GM12878 (cell line): ENCODE data around the gene GIMAP8. TPM values are rescaled to one million over a fixed set of nuclear protein-coding genes. Genes with fewer than 3 reads are reported as not detected.

ENCODE experiments used
- JUND ChIP-seq: IDR thresholded peaks from 2 replicates; pipeline ENCODE4 v1.6.1; 2012; ENCODE audit warnings: low read depth, mild to moderate bottlenecking, low read length, improper control_type of control experiment, moderate library complexity
- KAT2A ChIP-seq: conservative IDR thresholded peaks from 2 replicates; pipeline ENCODE4 v1.6.1; 2011; ENCODE audit warnings: low read depth, low read length; ENCODE audit not compliant: control insufficient read depth
- PAX8 ChIP-seq: fragments of 450-650 bp; IDR thresholded peaks from 2 replicates; pipeline ENCODE4 v1.6.1; 2017; ENCODE audit warnings: mild to moderate bottlenecking, moderate library complexity
- SMC3 ChIP-seq: IDR thresholded peaks from 2 replicates; pipeline ENCODE4 v1.6.1; 2011; ENCODE audit warnings: low read length, improper control_type of control experiment, borderline replicate concordance
- ZNF384 ChIP-seq: IDR thresholded peaks from 2 replicates; pipeline ENCODE4 v1.6.1; 2012; ENCODE audit warnings: low read depth, mild to moderate bottlenecking, low read length, improper control_type of control experiment, borderline replicate concordance
- polyA plus RNA-seq, 11 experiments: library from polyadenylated mRNA; depleted of rRNA in 4 of 11; unstranded in 6 of 11; stranded (reverse) in 5 of 11; fragments of >200 nt; fragmentation: Nextera tagmentation in 4 of 11; fragmentation: Illumina TruSeq in 1 of 11; extraction: Ambion mirVana in 4 of 11; extraction: Trizol in 1 of 11; gene quantifications; 1 replicate in 1 of 11; 2 replicates in 10 of 11; pipeline versions ENCODE4 v1.2.1 to v1.2.3, GENCODE V29; 2011 to 2016; ENCODE audit warnings: inconsistent platforms in 2 of 11, missing spikeins in 2 of 11, low read depth in 1 of 11
- total RNA-seq, 4 experiments: library from RNA; depleted of rRNA in 3 of 4; stranded (reverse); fragments of >200 nt in 3 of 4; fragmentation: Illumina TruSeq in 1 of 4; extraction: Trizol in 1 of 4; gene quantifications; 2 replicates each; pipeline versions ENCODE4 v1.2.1 to v1.2.3, GENCODE V29; 2013 to 2021
- TF ChIP-seq, protein P1 (sequence below): fragments of 450-650 bp; formaldehyde crosslinking; IDR thresholded peaks from 2 replicates; pipeline ENCODE4 v1.4.0; 2020; ENCODE audit warnings: mild to moderate bottlenecking, moderate library complexity
- TF ChIP-seq, protein P2 (sequence below): IDR thresholded peaks from 2 replicates; pipeline ENCODE4 v1.6.1; 2012; ENCODE audit warnings: low read depth, low read length, improper control_type of control experiment
- TF ChIP-seq, protein P3 (sequence below): fragments of 450-650 bp; formaldehyde crosslinking; IDR thresholded peaks from 2 replicates; pipeline ENCODE4 v1.4.0; 2022; ENCODE audit warnings: mild to moderate bottlenecking, moderate library complexity

Gene GIMAP8
- total and polyA plus RNA-seq, 10 of the 15 experiments (the other 5 are each of a cell fraction or from before 2014, with no cell fraction given): 0.66 to 9.7 (median 4.7) TPM

DNA sequence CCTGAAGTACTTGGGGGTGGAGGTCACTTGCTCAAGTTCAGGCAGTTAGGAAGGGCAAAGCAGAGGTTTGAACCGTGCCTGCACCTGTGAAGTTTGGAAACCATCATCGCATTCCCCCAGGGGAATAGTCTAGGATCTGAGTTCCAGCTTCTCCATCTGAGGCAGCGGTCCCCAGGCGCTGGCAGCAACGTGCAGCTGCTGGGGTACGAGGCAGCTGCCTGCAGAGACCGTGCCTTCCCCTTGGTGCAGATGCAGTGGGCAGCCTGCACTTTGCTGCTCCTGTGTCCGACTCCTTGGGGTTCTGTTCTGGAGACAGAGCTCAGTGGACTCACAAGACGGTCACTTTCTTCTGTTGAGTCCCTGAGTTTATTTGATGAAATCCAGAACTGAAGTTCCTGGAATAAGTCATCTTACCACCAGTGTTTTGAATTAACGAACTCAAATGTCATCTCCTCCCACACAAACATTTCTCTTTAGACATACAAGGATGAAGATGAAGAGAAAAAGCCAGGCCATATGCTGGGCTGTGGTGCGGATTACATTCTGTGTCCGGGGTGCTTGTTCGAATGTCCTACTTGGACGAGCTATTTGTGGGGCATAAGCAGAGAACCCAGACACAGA is 19.9 kb upstream of the GIMAP8 start (continued):
- TF ChIP-seq, protein P1, sequence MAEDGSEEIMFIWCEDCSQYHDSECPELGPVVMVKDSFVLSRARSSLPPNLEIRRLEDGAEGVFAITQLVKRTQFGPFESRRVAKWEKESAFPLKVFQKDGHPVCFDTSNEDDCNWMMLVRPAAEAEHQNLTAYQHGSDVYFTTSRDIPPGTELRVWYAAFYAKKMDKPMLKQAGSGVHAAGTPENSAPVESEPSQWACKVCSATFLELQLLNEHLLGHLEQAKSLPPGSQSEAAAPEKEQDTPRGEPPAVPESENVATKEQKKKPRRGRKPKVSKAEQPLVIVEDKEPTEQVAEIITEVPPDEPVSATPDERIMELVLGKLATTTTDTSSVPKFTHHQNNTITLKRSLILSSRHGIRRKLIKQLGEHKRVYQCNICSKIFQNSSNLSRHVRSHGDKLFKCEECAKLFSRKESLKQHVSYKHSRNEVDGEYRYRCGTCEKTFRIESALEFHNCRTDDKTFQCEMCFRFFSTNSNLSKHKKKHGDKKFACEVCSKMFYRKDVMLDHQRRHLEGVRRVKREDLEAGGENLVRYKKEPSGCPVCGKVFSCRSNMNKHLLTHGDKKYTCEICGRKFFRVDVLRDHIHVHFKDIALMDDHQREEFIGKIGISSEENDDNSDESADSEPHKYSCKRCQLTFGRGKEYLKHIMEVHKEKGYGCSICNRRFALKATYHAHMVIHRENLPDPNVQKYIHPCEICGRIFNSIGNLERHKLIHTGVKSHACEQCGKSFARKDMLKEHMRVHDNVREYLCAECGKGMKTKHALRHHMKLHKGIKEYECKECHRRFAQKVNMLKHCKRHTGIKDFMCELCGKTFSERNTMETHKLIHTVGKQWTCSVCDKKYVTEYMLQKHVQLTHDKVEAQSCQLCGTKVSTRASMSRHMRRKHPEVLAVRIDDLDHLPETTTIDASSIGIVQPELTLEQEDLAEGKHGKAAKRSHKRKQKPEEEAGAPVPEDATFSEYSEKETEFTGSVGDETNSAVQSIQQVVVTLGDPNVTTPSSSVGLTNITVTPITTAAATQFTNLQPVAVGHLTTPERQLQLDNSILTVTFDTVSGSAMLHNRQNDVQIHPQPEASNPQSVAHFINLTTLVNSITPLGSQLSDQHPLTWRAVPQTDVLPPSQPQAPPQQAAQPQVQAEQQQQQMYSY (CRISPR knock-in tag): no peak
- TF ChIP-seq SMC3 (no peak), KAT2A (no peak), JUND (no peak), ZNF384 (no peak), PAX8 (no peak)
- TF ChIP-seq, protein P2, sequence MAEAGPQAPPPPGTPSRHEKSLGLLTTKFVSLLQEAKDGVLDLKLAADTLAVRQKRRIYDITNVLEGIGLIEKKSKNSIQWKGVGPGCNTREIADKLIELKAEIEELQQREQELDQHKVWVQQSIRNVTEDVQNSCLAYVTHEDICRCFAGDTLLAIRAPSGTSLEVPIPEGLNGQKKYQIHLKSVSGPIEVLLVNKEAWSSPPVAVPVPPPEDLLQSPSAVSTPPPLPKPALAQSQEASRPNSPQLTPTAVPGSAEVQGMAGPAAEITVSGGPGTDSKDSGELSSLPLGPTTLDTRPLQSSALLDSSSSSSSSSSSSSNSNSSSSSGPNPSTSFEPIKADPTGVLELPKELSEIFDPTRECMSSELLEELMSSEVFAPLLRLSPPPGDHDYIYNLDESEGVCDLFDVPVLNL: no peak
- TF ChIP-seq, protein P3, sequence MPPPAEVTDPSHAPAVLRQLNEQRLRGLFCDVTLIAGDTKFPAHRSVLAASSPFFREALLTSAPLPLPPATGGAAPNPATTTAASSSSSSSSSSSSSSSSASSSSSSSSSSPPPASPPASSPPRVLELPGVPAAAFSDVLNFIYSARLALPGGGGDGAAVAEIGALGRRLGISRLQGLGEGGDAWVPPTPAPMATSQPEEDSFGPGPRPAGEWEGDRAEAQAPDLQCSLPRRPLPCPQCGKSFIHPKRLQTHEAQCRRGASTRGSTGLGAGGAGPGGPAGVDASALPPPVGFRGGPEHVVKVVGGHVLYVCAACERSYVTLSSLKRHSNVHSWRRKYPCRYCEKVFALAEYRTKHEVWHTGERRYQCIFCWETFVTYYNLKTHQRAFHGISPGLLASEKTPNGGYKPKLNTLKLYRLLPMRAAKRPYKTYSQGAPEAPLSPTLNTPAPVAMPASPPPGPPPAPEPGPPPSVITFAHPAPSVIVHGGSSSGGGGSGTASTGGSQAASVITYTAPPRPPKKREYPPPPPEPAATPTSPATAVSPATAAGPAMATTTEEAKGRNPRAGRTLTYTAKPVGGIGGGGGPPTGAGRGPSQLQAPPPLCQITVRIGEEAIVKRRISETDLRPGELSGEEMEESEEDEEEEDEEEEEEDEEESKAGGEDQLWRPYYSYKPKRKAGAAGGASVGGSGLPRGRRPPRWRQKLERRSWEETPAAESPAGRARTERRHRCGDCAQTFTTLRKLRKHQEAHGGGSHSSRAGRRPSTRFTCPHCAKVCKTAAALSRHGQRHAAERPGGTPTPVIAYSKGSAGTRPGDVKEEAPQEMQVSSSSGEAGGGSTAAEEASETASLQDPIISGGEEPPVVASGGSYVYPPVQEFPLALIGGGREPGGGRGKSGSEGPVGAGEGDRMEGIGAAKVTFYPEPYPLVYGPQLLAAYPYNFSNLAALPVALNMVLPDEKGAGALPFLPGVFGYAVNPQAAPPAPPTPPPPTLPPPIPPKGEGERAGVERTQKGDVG (CRISPR knock-in tag): no peak
